ENCODE data around the gene TAPBP. TPM values are rescaled to one million over a fixed set of nuclear protein-coding genes. Genes with fewer than 3 reads are reported as not detected.
"Not testable (repeated sequence)": the region's sequence is repeated elsewhere in the genome, so short reads cannot be mapped to it uniquely, and the experiment has no call there.

The TAPBP gene
- polyA plus RNA-seq, 3 donors = 138 to 228 (median 141) TPM

DNA sequence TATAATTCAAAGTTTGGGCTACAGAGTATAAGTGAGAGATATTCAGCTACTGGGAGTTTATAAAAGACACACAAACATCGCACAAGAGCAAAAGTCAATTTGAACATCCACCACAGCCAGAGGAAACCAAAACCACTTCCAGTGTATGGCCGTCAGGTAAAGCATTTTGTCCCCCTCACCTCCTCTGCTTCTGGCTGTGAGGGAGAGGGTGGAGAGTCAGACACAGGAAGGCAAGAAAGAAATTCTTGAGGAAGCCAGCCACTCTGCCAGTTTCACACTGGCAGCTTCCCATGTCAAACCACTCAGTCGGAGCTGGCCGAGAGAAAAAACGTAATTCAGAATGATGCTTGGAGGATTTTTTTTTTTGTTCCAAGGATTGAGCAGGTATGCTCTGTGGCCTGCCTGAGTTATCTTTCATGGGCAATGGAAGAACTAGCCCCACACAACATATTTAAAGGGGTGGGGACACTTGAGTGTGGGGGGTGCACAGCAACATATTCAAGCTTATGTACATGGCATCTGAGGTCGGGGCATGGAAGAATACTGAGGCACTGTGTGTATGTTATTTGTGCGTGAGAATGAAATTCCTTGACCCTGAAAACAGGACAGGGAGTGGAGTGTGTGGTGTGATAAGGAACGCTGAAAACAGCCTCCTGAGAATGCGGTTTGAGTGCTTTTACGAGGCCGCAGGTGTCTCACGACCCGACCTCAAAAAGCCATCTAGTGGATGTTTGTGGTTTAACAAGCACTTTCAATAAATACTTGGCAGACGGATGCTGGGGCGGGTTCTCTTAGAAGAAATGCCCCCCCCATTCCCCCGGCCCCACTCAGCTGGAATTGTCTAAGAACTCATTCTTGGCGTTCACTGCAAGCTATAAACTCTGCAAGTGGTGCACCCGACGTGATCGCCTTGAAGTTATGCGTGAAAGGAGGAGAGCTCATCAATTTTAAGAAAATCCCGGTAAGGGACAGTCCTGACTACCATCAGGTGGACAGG lies 31.1 kb upstream of the TAPBP start:
- peak overlapping the region; percentile 75 for H2AFZ ChIP-seq (ENCODE audit: insufficient read depth, low read depth, low read length, poor library complexity, severe bottlenecking)
- H3K9ac ChIP-seq (ENCODE audit: insufficient read depth, low read length, poor library complexity, severe bottlenecking) = peak overlapping the region; percentile 20
- intact Hi-C loops (cut with micrococcal nuclease) = no loop called here

DNA sequence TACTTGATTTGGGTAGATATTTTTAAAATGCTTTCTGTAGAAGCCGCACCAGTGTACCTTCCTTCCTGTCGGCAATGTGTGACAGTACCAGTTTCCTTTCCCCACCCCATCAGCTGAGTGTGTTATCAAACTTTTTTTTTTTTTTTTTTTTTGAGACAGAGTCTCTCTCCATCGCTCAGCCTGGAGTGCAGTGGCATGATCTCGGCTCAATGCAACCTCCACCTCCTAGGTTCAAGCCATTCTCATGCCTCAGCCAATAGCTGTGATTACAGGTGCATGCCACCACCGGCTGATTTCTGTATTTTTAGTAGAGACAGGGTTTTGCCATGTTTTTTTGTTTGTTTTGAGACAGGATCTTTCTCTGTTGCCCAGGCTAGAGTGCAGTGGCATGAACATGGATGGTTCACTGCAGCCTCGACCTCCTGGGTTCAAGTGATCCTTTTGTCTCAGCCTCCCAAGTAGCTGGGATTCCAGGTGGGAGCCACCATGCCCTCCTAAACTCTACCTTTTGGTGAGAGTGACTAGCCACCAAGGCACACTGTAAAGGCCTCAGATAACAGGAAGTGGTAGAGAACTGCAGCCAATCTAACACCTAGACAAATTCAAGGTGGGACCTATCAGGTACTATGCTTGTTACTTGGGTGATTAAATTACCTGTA lies 30.2 kb upstream of the TAPBP start:
- Histone ChIP-seq H3K36me3 (replicated peaks in 1 of 2; ENCODE audit: control insufficient read depth in 1 of 2, insufficient read depth in 2 of 2, low read length in 2 of 2) (no peaks in the 10 kb centered on the region), H3K4me3 (replicated peaks in 1 of 3; ENCODE audit: low read depth in 2 of 3, low read length in 3 of 3) (no peak overlapping the region), H3K4me2 (replicated peaks; ENCODE audit: extremely low read depth, low read length, poor library complexity, severe bottlenecking) (no peak overlapping the region), H3K9ac (ENCODE audit: insufficient read depth, low read length, poor library complexity, severe bottlenecking) (no peak overlapping the region), H4K20me1 (ENCODE audit: insufficient read depth, low read length) (no peaks in the 10 kb centered on the region), H3K4me1 (ENCODE audit: control insufficient read depth in 1 of 2, insufficient read depth in 2 of 2, low read length in 2 of 2) (peaks cover 10 to 11% of the 10 kb centered on the region in 2 donors), H2AFZ (ENCODE audit: insufficient read depth, low read depth, low read length, poor library complexity, severe bottlenecking) (no peak overlapping the region), H3K27ac (ENCODE audit: low read depth in 1 of 2, low read length in 2 of 2) (no peak overlapping the region), H3K9me3 (replicated peaks in 1 of 2; ENCODE audit: control insufficient read depth in 1 of 2, insufficient read depth in 1 of 2, low read length in 2 of 2) (no peaks in the 10 kb centered on the region), H3K27me3 (ENCODE audit: control insufficient read depth in 2 of 2, insufficient read depth in 2 of 2, low read length in 2 of 2) (no peaks in the 10 kb centered on the region), H3K79me2 (ENCODE audit: insufficient read depth, low read length) (no peaks in the 10 kb centered on the region)
- Mint-ChIP-seq H3K4me3 (no peak overlapping the region), H3K36me3 (no peaks in the 10 kb centered on the region), H3K4me1 (peaks cover 15% of the 10 kb centered on the region), H3K27ac (peak overlapping the region in 1 of 7 donors; percentile 29), H3K9me3 (no peaks in the 10 kb centered on the region), H3K27me3 (ENCODE audit: low read depth in 3 of 3) (peaks cover 4 to 7% (median 7%) of the 10 kb centered on the region in 3 donors)
- 90% methylated on average over 1 of the region's 6 CpGs for WGBS (ENCODE audit: insufficient coverage)
- no peak for DNase-seq
- intact Hi-C loops (cut with micrococcal nuclease) = no loop called here
- TF ChIP-seq, protein P1, sequence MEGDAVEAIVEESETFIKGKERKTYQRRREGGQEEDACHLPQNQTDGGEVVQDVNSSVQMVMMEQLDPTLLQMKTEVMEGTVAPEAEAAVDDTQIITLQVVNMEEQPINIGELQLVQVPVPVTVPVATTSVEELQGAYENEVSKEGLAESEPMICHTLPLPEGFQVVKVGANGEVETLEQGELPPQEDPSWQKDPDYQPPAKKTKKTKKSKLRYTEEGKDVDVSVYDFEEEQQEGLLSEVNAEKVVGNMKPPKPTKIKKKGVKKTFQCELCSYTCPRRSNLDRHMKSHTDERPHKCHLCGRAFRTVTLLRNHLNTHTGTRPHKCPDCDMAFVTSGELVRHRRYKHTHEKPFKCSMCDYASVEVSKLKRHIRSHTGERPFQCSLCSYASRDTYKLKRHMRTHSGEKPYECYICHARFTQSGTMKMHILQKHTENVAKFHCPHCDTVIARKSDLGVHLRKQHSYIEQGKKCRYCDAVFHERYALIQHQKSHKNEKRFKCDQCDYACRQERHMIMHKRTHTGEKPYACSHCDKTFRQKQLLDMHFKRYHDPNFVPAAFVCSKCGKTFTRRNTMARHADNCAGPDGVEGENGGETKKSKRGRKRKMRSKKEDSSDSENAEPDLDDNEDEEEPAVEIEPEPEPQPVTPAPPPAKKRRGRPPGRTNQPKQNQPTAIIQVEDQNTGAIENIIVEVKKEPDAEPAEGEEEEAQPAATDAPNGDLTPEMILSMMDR (IDR thresholded peaks at IDR 0.05) = no peak

More for the DNA sequence above, 31.1 kb upstream of the TAPBP start:
- Mint-ChIP-seq H3K27me3 (ENCODE audit: low read depth in 3 of 3) (peaks cover 3 to 9% (median 7%) of the 10 kb centered on the region in 3 donors), H3K27ac (peak overlapping the region in 2 of 7 donors; percentile 8 to 55), H3K9me3 (no peaks in the 10 kb centered on the region), H3K4me3 (peak overlapping the region; percentile 60 to 88), H3K36me3 (no peaks in the 10 kb centered on the region), H3K4me1 (peaks cover 12% of the 10 kb centered on the region)
- Histone ChIP-seq H3K9me3 (replicated peaks in 1 of 2; ENCODE audit: control insufficient read depth in 1 of 2, insufficient read depth in 1 of 2, low read length in 2 of 2) (no peaks in the 10 kb centered on the region), H3K79me2 (ENCODE audit: insufficient read depth, low read length) (no peaks in the 10 kb centered on the region), H3K4me2 (replicated peaks; ENCODE audit: extremely low read depth, low read length, poor library complexity, severe bottlenecking) (peak overlapping the region; percentile 67), H3K4me3 (replicated peaks in 1 of 3; ENCODE audit: low read depth in 2 of 3, low read length in 3 of 3) (peak overlapping the region in 1 of 3 experiments; percentile 65), H3K27me3 (ENCODE audit: control insufficient read depth in 2 of 2, insufficient read depth in 2 of 2, low read length in 2 of 2) (no peaks in the 10 kb centered on the region), H3K36me3 (replicated peaks in 1 of 2; ENCODE audit: control insufficient read depth in 1 of 2, insufficient read depth in 2 of 2, low read length in 2 of 2) (no peaks in the 10 kb centered on the region), H4K20me1 (ENCODE audit: insufficient read depth, low read length) (no peaks in the 10 kb centered on the region), H3K4me1 (ENCODE audit: control insufficient read depth in 1 of 2, insufficient read depth in 2 of 2, low read length in 2 of 2) (peaks cover 10 to 11% of the 10 kb centered on the region in 2 donors), H3K27ac (ENCODE audit: low read depth in 1 of 2, low read length in 2 of 2) (no peak overlapping the region)
- 0% methylated on average over 13 of the region's 22 CpGs for WGBS (ENCODE audit: insufficient coverage)
- TF ChIP-seq, protein P1 (IDR thresholded peaks at IDR 0.05) = peak; percentile 78
- DNase-seq = peak; percentile 50 to 74 (median 72)

DNA sequence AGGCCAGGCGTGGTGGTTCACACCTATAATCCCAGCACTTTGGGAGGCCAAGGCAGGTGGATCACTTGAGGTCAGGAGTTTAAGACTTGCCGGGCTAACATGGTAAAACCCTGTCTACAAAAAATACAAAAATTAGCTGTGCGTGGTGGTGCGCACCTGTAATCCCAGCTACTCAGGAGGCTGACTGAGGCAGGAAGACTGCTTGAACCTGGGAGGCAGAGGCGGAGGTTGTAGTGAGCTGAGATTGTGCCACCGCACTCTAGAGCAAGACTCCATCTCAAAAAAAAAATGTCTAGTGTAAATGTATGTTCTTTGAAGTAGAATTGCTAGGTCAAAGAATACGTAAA lies 29.7 kb upstream of the TAPBP start:
- not testable (repeated sequence) for H3K79me2 ChIP-seq (ENCODE audit: insufficient read depth, low read length); H3K27me3 Mint-ChIP-seq (ENCODE audit: low read depth in 3 of 3); H2AFZ ChIP-seq (ENCODE audit: insufficient read depth, low read depth, low read length, poor library complexity, severe bottlenecking)

More for the DNA sequence above, 29.7 kb upstream of the TAPBP start:
- intact Hi-C loops (cut with micrococcal nuclease); H4K20me1 ChIP-seq (ENCODE audit: insufficient read depth, low read length); H3K9ac ChIP-seq (ENCODE audit: insufficient read depth, low read length, poor library complexity, severe bottlenecking); DNase-seq; H3K9me3 Mint-ChIP-seq; H3K36me3 ChIP-seq (replicated peaks in 1 of 2; ENCODE audit: control insufficient read depth in 1 of 2, insufficient read depth in 2 of 2, low read length in 2 of 2); H3K27me3 ChIP-seq (ENCODE audit: control insufficient read depth in 2 of 2, insufficient read depth in 2 of 2, low read length in 2 of 2); H3K36me3 Mint-ChIP-seq; H3K4me2 ChIP-seq (replicated peaks; ENCODE audit: extremely low read depth, low read length, poor library complexity, severe bottlenecking); H3K4me3 ChIP-seq (replicated peaks in 1 of 3; ENCODE audit: low read depth in 2 of 3, low read length in 3 of 3); H3K4me3 Mint-ChIP-seq; H3K9me3 ChIP-seq (replicated peaks in 1 of 2; ENCODE audit: control insufficient read depth in 1 of 2, insufficient read depth in 1 of 2, low read length in 2 of 2); H3K27ac ChIP-seq (ENCODE audit: low read depth in 1 of 2, low read length in 2 of 2): not testable (repeated sequence)
- H3K27ac Mint-ChIP-seq = peak overlapping the region in 1 of 7 donors; percentile 57
- peaks cover 10 to 11% of the 10 kb centered on the region in 2 donors for H3K4me1 ChIP-seq (ENCODE audit: control insufficient read depth in 1 of 2, insufficient read depth in 2 of 2, low read length in 2 of 2)
- H3K4me1 Mint-ChIP-seq = peaks cover 15% of the 10 kb centered on the region
- WGBS (ENCODE audit: insufficient coverage) = 94% methylated on average over 6 of the region's 7 CpGs
